Left lung (tissue), 10 donors: Measurements from ENCODE around the gene LMX1B. TPM values are rescaled to one million over a fixed set of nuclear protein-coding genes. Genes with fewer than 3 reads are reported as not detected.
"Not testable (repeated sequence)": the region's sequence is repeated elsewhere in the genome, so short reads cannot be mapped to it uniquely, and the experiment has no call there.

Experiments
- ATAC-seq: fragments of 200-7000 bp; cut with Tn5 transposase; one replicate; pipeline ENCODE4 v1.9.1; 2020; ENCODE audit warnings: moderate library complexity
- DNase-seq, 4 donors: peaks; one replicate each; pipeline ENCODE4 v3.0.0-alpha.2; 2013 to 2020
- H3K27ac ChIP-seq, 2 donors: fragments of 200-600 bp; sonication (generic) in 1 of 2; one replicate each; pipeline versions ENCODE4 v1.5.0 to v1.8.0; 2020 to 2021
- H3K27me3 ChIP-seq, 2 donors: fragments of 200-600 bp; sonication (generic) in 1 of 2; one replicate each; pipeline versions ENCODE4 v1.5.0 to v1.8.0; 2020 to 2021
- H3K36me3 ChIP-seq, 2 donors: fragments of 200-600 bp; sonication (generic) in 1 of 2; one replicate each; pipeline versions ENCODE4 v1.5.0 to v1.8.0; 2020 to 2021
- H3K4me1 ChIP-seq, 2 donors: fragments of 200-600 bp; one replicate each; pipeline ENCODE4 v1.8.0; 2021
- H3K4me3 ChIP-seq, 2 donors: fragments of 200-600 bp; sonication (generic) in 1 of 2; one replicate each; pipeline versions ENCODE4 v1.5.0 to v1.8.0; 2020 to 2021; ENCODE audit warnings: mild to moderate bottlenecking in 1 of 2
- H3K9me3 ChIP-seq, 2 donors: fragments of 200-600 bp; sonication (generic) in 1 of 2; one replicate each; pipeline versions ENCODE4 v1.5.0 to v1.8.0; 2020 to 2021
- intact Hi-C, 2 donors: fragments of 100-400 bp; cut with DNase I; formaldehyde crosslinking; loops; one replicate each; pipeline versions ENCODE4 v1.11.2 to v1.14.2; 2022
- polyA plus RNA-seq, 6 donors: library from polyadenylated mRNA; unstranded; fragments of 120-200 nt; gene quantifications; one replicate each; pipeline ENCODE4 v1.2.1, GENCODE V29; 2013; ENCODE audit not compliant: insufficient read length in 6 of 6
- total RNA-seq, 2 donors: library from RNA; stranded (reverse); fragmentation: NEBNext Ultra II Directional; extraction: Animal tissue kit (Norgen Biotek cat#: 25700); gene quantifications; one replicate each; pipeline ENCODE4 v1.2.1, GENCODE V29; 2021
- TF ChIP-seq, protein P1 (sequence below), 2 donors: fragments of 200-600 bp; sonication (generic) in 1 of 2; IDR thresholded peaks; one replicate each; pipeline versions ENCODE4 v1.5.0 to v1.8.0; 2021; ENCODE audit warnings: antibody characterized with exemption in 2 of 2
- donor health status: DM: no; HTN: yes; CAD: no.
- donor health status: DM: no; HTN: no; CAD: no.

The LMX1B gene
- total and polyA plus RNA-seq, 8 donors: 0.05 to 0.31 (median 0.20) TPM; not detected in 1

DNA sequence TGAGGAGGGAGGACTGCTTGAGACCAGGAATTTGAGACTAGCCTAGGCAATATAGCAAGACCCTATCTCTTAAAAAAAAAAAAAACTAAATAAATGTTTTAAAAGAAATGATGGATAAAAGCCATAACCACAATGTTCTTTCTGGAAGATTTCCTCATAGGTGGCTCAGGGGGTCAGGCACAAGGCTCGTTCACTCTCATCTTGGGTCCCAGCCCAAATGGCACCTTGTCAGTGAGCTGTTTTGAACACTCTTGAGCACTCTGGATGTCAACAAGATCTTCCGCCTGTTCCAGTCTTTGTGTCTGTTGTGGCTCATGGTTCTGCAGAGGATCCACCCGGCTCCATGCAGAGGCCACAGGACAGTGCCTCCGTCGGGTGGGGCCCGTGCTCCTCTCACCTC lies 35.7 kb upstream of the LMX1B start:
- no peaks in the 10 kb centered on the region for H3K9me3 ChIP-seq
- H3K4me1 ChIP-seq: no peaks in the 10 kb centered on the region
- ATAC-seq (no peak), DNase-seq (no peak)
- TF ChIP-seq, protein P1, sequence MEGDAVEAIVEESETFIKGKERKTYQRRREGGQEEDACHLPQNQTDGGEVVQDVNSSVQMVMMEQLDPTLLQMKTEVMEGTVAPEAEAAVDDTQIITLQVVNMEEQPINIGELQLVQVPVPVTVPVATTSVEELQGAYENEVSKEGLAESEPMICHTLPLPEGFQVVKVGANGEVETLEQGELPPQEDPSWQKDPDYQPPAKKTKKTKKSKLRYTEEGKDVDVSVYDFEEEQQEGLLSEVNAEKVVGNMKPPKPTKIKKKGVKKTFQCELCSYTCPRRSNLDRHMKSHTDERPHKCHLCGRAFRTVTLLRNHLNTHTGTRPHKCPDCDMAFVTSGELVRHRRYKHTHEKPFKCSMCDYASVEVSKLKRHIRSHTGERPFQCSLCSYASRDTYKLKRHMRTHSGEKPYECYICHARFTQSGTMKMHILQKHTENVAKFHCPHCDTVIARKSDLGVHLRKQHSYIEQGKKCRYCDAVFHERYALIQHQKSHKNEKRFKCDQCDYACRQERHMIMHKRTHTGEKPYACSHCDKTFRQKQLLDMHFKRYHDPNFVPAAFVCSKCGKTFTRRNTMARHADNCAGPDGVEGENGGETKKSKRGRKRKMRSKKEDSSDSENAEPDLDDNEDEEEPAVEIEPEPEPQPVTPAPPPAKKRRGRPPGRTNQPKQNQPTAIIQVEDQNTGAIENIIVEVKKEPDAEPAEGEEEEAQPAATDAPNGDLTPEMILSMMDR (IDR thresholded peaks at IDR 0.05): no peak
- H3K4me3 ChIP-seq: no peak overlapping the region
- H3K27ac ChIP-seq: no peak overlapping the region
- intact Hi-C loops: no loop called here
- peaks cover 5 to 33% of the 10 kb centered on the region in 2 donors for H3K27me3 ChIP-seq
- no peaks in the 10 kb centered on the region for H3K36me3 ChIP-seq

DNA sequence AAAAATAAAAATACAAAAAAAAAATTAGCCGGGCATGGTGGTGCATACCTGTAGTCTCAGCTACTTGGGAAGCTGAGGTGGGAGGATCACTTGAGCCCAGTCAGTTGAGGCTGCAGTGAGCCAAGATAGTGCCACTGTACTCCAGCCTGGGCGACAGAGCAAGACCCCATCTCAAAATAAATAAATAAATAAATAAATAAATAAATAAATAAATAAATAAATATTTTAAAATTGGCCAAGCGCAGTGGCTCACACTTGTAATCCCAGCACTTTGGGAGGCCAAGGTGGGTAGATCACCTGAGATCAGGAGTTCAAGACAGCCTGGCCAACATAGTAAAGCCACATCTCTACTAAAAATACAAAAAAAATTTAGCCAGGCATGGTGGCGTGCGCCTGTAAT lies 33.4 kb upstream of the LMX1B start:
- H3K27ac ChIP-seq, H3K4me1 ChIP-seq, ATAC-seq, DNase-seq, intact Hi-C loops, H3K9me3 ChIP-seq, H3K4me3 ChIP-seq, H3K36me3 ChIP-seq: not testable (repeated sequence)
- H3K27me3 ChIP-seq: peaks cover 5 to 49% of the 10 kb centered on the region in 2 donors

DNA sequence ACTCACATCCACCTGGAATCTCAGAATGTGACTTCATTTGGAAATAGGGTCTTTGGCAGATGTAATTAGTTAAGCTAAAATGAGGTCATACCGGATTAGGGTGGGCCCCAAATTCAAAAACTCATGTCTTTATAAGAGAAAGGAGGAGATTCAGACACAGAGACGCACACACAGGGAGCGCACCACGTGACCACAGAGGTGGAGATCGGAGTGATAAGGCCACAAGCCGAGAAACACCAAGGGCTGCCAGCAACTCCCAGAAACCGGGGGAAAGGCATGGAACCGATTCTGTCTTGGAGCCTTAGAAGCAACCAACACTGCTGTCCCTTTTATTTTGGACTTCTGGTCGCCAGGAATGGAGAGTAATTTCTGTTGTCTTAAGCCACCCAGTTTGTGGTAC lies 31.8 kb upstream of the LMX1B start:
- no peaks in the 10 kb centered on the region for H3K36me3 ChIP-seq
- intact Hi-C loops: no loop called here
- no peaks in the 10 kb centered on the region for H3K4me1 ChIP-seq
- DNase-seq: no peak
- no peaks in the 10 kb centered on the region for H3K9me3 ChIP-seq
- TF ChIP-seq, protein P1 (IDR thresholded peaks at IDR 0.05): no peak
- H3K4me3 ChIP-seq: no peak overlapping the region
- H3K27ac ChIP-seq: no peak overlapping the region
- no peak for ATAC-seq
- peaks cover 5 to 49% of the 10 kb centered on the region in 2 donors for H3K27me3 ChIP-seq

DNA sequence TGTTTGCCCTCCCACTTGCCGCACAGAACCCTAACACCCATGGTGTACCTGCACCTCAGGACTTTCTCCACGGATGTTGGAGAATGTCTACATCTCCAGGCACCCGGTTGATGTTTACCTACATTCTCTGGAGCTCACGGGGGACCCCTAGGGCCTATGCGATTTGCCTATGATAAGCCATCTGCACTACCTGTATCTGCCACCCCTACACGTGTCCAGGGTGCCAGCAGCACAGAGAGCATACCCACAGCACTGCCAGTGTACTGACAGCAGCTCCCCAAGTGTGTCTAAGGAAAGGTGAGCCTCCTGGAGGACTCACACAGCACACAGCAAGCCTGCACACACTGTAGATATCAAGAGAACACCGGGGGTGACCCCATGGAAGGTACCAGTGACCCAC lies 31.3 kb upstream of the LMX1B start:
- peaks cover 5 to 47% of the 10 kb centered on the region in 2 donors for H3K27me3 ChIP-seq
- ATAC-seq: no peak
- H3K9me3 ChIP-seq: no peaks in the 10 kb centered on the region
- no peak overlapping the region for H3K4me3 ChIP-seq
- intact Hi-C loops: no loop called here
- no peak overlapping the region for H3K27ac ChIP-seq
- H3K4me1 ChIP-seq: peaks cover 2% of the 10 kb centered on the region in 2 donors
- DNase-seq: no peak
- TF ChIP-seq, protein P1 (IDR thresholded peaks at IDR 0.05): no peak
- H3K36me3 ChIP-seq: no peaks in the 10 kb centered on the region

DNA sequence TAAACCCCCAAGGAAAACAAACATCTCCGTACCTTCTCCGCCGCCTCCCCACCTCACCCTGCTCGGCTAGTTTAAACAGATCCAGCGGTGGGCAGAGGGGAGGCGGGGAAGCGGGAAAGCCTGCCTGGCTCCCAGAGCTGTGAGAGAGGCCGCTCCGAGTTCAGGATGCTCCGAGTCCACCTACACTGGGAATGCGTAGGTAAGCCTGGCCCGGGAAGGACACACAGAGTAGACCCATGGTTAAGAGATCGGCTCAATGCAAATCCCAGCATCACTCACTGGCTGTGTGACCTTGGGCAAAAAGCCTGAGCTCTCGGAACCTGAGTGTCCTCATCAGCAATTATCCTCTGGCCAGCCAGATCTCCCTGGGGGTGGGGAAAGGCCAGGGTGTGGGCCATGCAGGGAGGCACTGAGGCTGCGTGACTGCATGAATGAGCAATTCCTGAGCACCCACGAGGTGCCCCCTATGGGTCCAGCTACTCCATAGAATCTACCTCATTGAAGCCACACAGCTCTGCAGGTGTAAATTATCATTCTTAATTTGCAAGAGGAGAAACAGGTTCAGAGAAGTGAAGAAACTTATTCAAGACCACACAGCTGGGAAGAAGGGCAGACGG lies 30.5 kb upstream of the LMX1B start:
- DNase-seq (no peak), ATAC-seq (no peak)
- no peaks in the 10 kb centered on the region for H3K36me3 ChIP-seq
- TF ChIP-seq, protein P1 (IDR thresholded peaks at IDR 0.05): no peak
- H3K9me3 ChIP-seq: no peaks in the 10 kb centered on the region
- H3K4me3 ChIP-seq: no peak overlapping the region
- intact Hi-C loops: no loop called here
- H3K4me1 ChIP-seq: peaks cover 7 to 8% of the 10 kb centered on the region in 2 donors
- H3K27me3 ChIP-seq: peaks cover 5 to 39% of the 10 kb centered on the region in 2 donors
- H3K27ac ChIP-seq: no peak overlapping the region

DNA sequence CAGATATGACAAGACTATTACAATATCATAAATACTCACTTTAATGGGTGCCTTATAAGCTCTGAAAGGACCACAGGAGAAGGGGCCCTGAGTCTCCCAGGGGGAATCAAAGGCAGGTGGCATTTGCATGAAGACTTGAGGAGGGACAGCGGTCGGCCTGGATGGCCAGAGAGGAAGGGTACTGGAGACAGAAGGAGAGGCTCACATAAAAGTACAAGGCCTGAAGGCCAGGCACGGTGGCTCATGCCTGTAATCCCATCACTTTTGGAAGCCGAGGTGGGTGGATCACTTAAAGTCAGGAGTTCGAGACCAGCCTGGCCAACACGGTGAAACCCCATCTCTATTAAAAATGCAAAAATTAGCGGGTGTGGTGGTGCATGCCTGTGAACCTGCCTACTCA lies 29.1 kb upstream of the LMX1B start:
- Histone ChIP-seq H3K9me3 (no peaks in the 10 kb centered on the region), H3K27me3 (peaks cover 5 to 29% of the 10 kb centered on the region in 2 donors), H3K4me3 (no peak overlapping the region), H3K36me3 (no peaks in the 10 kb centered on the region), H3K4me1 (peaks cover 7 to 8% of the 10 kb centered on the region in 2 donors), H3K27ac (no peak overlapping the region)
- ATAC-seq: no peak
- DNase-seq: no peak
- intact Hi-C loops: no loop called here
- TF ChIP-seq, protein P1 (IDR thresholded peaks at IDR 0.05): no peak
